OCI-LY1 (cell line): Measurements from ENCODE around the gene DNAJB5.

Experiments
- H2AFZ ChIP-seq: fragments of 200-600 bp; sonication (generic), shearing (Covaris generic); 2 replicates; pipeline ENCODE4 v1.6.0; 2014; ENCODE audit warnings: antibody characterized with exemption, mild to moderate bottlenecking, low read length
- H3F3A ChIP-seq: fragments of 200-600 bp; sonication (generic), shearing (Covaris generic); 2 replicates; pipeline ENCODE4 v1.6.0; 2014; ENCODE audit warnings: mild to moderate bottlenecking, antibody characterized with exemption, low read length, moderate library complexity; ENCODE audit not compliant: insufficient read depth
- H3K27ac ChIP-seq: fragments of 200-600 bp; sonication (generic); 2 replicates; pipeline ENCODE4 v1.5.1; 2014; ENCODE audit warnings: low read length, mixed run types, mild to moderate bottlenecking, low read depth; ENCODE audit not compliant: poor library complexity, severe bottlenecking
- H3K27me3 ChIP-seq: fragments of 200-600 bp; sonication (generic); 2 replicates; pipeline ENCODE4 v1.6.0; 2014; ENCODE audit warnings: antibody characterized with exemption, mild to moderate bottlenecking, low read length, moderate library complexity; ENCODE audit not compliant: insufficient read depth
- H3K36me3 ChIP-seq: fragments of 200-600 bp; sonication (generic); 2 replicates; pipeline ENCODE4 v1.6.1; 2014; ENCODE audit warnings: mild to moderate bottlenecking, antibody characterized with exemption, low read length, moderate library complexity, mixed read lengths; ENCODE audit not compliant: insufficient read depth
- H3K4me1 ChIP-seq: fragments of 200-600 bp; sonication (generic); 2 replicates; pipeline ENCODE4 v1.5.1; 2014; ENCODE audit warnings: mild to moderate bottlenecking, low read length, moderate library complexity; ENCODE audit not compliant: insufficient read depth, severe bottlenecking
- H3K4me2 ChIP-seq: fragments of 200-600 bp; sonication (generic), shearing (Covaris generic); 2 replicates; pipeline ENCODE4 v1.6.1; 2014; ENCODE audit warnings: low read length
- H3K4me3 ChIP-seq: fragments of 200-600 bp; sonication (generic); 2 replicates; pipeline ENCODE4 v1.5.1; 2014; ENCODE audit warnings: low read length, low read depth, mild to moderate bottlenecking, mixed read lengths; ENCODE audit not compliant: poor library complexity, severe bottlenecking
- H3K79me2 ChIP-seq: fragments of 200-600 bp; shearing (Covaris generic); 2 replicates; pipeline ENCODE4 v1.6.1; 2016; ENCODE audit warnings: mixed run types, low read length, mixed read lengths; ENCODE audit not compliant: insufficient read depth
- H3K9ac ChIP-seq: fragments of 200-600 bp; sonication (generic), shearing (Covaris generic); 2 replicates; pipeline ENCODE4 v1.6.1; 2014; ENCODE audit warnings: mild to moderate bottlenecking, low read length, mixed read lengths
- H3K9me2 ChIP-seq: fragments of 200-600 bp; sonication (generic), shearing (Covaris generic); 2 replicates; pipeline ENCODE4 v1.6.1; 2014; ENCODE audit warnings: low read depth, mild to moderate bottlenecking, low read length, mixed read lengths
- H3K9me3 ChIP-seq: fragments of 200-600 bp; shearing (Covaris generic); 2 replicates; pipeline ENCODE4 v1.6.1; 2014; ENCODE audit warnings: low read length, mixed read lengths
- H4K20me1 ChIP-seq: fragments of 200-600 bp; sonication (generic), shearing (Covaris generic); 2 replicates; pipeline ENCODE4 v1.6.0; 2016; ENCODE audit warnings: mild to moderate bottlenecking, low read length; ENCODE audit not compliant: insufficient read depth
- EZH2 ChIP-seq: fragments of 200-600 bp; sonication (generic), shearing (Covaris generic); IDR thresholded peaks from 2 replicates; pipeline ENCODE4 v1.8.0; 2017; ENCODE audit warnings: borderline replicate concordance, mixed run types, mild to moderate bottlenecking, antibody characterized with exemption, low read length, moderate library complexity, mixed read lengths
- TF ChIP-seq, protein P1 (sequence below): fragments of 200-600 bp; sonication (generic), shearing (Covaris generic); IDR thresholded peaks from 2 replicates; pipeline ENCODE4 v1.5.1; 2017; ENCODE audit warnings: mild to moderate bottlenecking, antibody characterized with exemption, low read length, moderate library complexity, mixed read lengths

The DNAJB5 gene

DNA sequence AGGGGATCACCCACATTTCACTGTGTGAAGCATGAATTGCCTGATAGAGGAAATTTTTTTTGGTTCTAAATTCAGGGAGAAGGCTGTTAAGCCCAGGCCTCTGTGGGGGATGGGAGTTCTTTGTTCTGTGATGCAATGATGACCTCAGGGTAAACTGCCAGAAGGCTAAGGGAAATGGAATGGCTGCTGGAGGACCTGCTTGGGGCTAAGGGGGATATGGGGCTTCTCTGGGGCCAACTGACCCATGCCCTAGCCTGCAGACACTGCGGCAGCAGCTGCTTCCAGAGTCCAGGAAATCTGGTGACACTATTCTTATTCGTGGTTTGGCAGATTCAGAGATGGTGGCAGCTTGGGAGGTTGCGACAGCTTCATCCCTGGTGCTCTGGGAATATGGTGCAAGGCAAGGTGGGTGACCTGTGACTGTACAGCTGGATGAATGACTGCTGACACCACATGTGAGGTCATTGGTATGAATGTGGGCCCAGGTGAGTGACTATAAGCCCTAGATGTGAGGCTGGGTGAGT, 52.6 kb downstream of the DNAJB5 start:
- H3K36me3 ChIP-seq = no peaks in the 10 kb centered on the region; the same call in 1 of the 2 replicates
- no peak overlapping the region for H2AFZ ChIP-seq
- no peaks in the 10 kb centered on the region for H3K4me1 ChIP-seq
- H3K9me2 ChIP-seq = no peaks in the 10 kb centered on the region
- TF ChIP-seq, protein P1, sequence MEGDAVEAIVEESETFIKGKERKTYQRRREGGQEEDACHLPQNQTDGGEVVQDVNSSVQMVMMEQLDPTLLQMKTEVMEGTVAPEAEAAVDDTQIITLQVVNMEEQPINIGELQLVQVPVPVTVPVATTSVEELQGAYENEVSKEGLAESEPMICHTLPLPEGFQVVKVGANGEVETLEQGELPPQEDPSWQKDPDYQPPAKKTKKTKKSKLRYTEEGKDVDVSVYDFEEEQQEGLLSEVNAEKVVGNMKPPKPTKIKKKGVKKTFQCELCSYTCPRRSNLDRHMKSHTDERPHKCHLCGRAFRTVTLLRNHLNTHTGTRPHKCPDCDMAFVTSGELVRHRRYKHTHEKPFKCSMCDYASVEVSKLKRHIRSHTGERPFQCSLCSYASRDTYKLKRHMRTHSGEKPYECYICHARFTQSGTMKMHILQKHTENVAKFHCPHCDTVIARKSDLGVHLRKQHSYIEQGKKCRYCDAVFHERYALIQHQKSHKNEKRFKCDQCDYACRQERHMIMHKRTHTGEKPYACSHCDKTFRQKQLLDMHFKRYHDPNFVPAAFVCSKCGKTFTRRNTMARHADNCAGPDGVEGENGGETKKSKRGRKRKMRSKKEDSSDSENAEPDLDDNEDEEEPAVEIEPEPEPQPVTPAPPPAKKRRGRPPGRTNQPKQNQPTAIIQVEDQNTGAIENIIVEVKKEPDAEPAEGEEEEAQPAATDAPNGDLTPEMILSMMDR = no peak
- TF ChIP-seq EZH2 = no peak
- H3K4me3 ChIP-seq = no peak overlapping the region
- H3K4me2 ChIP-seq = no peak overlapping the region
- H4K20me1 ChIP-seq = no peaks in the 10 kb centered on the region
- no peaks in the 10 kb centered on the region for H3K79me2 ChIP-seq
- no peak overlapping the region for H3K27ac ChIP-seq
- H3K9me3 ChIP-seq = no peaks in the 10 kb centered on the region
- H3K27me3 ChIP-seq = no peaks in the 10 kb centered on the region
- no peaks in the 10 kb centered on the region for H3F3A ChIP-seq
- no peak overlapping the region for H3K9ac ChIP-seq

DNA sequence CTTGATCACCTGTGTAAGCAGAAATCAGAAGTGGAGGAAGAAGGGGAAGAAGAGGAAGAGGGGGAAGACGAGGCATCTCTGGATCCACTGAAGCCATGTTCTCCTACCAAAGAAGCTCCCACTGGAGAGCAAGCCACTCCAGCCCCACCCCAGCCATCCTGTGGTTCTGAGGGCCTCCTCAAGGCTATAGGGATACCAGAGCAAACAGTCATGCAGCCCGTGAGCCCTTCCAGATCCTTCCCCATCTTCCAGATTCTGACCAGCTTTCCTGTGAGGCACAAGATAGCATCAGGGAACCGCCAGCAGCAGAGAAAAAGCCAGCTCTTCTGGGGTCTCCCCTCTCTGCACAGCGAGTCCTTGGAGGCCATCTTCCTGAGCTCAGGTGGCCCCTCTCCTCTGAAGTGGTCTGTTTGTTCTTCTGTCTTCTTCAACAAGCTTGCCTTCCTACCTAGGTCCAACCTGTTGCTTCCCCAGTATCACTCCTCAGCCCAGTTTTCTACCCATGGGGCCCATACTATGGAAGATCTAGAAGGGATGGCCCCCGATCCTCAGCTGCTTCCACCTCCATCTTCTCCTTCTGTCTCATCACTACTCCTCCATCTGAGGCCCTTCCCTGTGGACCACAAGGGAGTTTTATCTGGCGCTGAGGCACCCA, 53.5 kb downstream of the DNAJB5 start:
- no peak overlapping the region for H3K9ac ChIP-seq
- TF ChIP-seq EZH2 = no peak
- TF ChIP-seq, protein P1 = no peak
- no peaks in the 10 kb centered on the region for H3K79me2 ChIP-seq
- no peaks in the 10 kb centered on the region for H3F3A ChIP-seq
- no peaks in the 10 kb centered on the region for H3K9me2 ChIP-seq
- no peak overlapping the region for H3K4me2 ChIP-seq
- no peak overlapping the region for H3K4me3 ChIP-seq
- no peaks in the 10 kb centered on the region for H3K4me1 ChIP-seq
- H3K27ac ChIP-seq = no peak overlapping the region
- no peaks in the 10 kb centered on the region for H4K20me1 ChIP-seq
- H3K9me3 ChIP-seq = no peaks in the 10 kb centered on the region
- H3K27me3 ChIP-seq = no peaks in the 10 kb centered on the region
- H3K36me3 ChIP-seq = no peaks in the 10 kb centered on the region; the same call in 1 of the 2 replicates
- no peak overlapping the region for H2AFZ ChIP-seq

DNA sequence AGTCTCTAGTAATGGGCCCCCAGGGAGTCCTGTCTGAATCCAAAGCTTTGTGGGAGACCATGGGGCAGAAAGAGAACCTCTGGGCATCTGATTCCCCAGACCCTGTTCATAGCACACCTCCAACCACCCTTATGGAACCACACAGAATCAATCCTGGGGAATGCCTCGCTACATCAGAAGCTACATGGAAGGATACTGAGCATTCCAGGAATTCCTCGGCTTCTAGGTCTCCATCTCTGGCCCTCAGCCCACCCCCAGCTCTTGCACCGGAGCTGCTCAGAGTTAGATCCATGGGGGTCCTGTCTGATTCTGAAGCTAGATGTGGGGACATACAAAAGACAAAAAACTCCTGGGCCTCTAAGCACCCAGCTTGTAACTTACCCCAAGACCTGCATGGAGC, 54.5 kb downstream of the DNAJB5 start:
- Histone ChIP-seq H2AFZ (no peak overlapping the region), H4K20me1 (no peaks in the 10 kb centered on the region), H3K27ac (no peak overlapping the region), H3K79me2 (no peaks in the 10 kb centered on the region), H3K9me3 (no peaks in the 10 kb centered on the region), H3K4me3 (no peak overlapping the region), H3K4me2 (no peak overlapping the region), H3K36me3 (peaks cover 4% of the 10 kb centered on the region; the same call in 1 of the 2 replicates), H3K9me2 (no peaks in the 10 kb centered on the region), H3K4me1 (no peaks in the 10 kb centered on the region), H3K9ac (no peak overlapping the region), H3F3A (no peaks in the 10 kb centered on the region), H3K27me3 (no peaks in the 10 kb centered on the region)
- TF ChIP-seq EZH2 = no peak
- TF ChIP-seq, protein P1 = no peak
